Spleen (tissue), 7 donors: ENCODE results near the gene LSAMP.

Experiments used
- CTCF ChIP-seq, 11 experiments: fragments of 200-600 bp in 7 of 11; fragments of 450-650 bp in 4 of 11; sonication (generic) in 4 of 11; IDR thresholded peaks in 8 of 11; conservative IDR thresholded peaks in 3 of 11; 1 replicate in 7 of 11; 2 replicates in 4 of 11; pipeline versions ENCODE4 v1.4.0 to v1.8.0; 2016 to 2021; ENCODE audit warnings: antibody characterized with exemption in 11 of 11, inconsistent platforms in 4 of 11, mild to moderate bottlenecking in 1 of 11
- POLR2AphosphoS5 ChIP-seq, 3 donors: sonication (generic); formaldehyde crosslinking; IDR thresholded peaks; one replicate each; pipeline ENCODE4 v1.5.1; 2017; ENCODE audit warnings: antibody characterized with exemption in 3 of 3
- donor health status: DM: no; HTN: no; CAD: no; lungs with moderate emphysema.
- donor health status: DM: no; HTN: no; CAD: no.
- donor health status: DM: no; HTN: no; CAD: no.

GRCh38 chr3:116165135-116165534 is 280.2 kb downstream of the LSAMP start:
- no peak for TF ChIP-seq CTCF (IDR thresholded peaks at IDR 0.05 in 8 of 11, conservative IDR thresholded peaks at IDR 0.05 in 3 of 11)
- TF ChIP-seq POLR2AphosphoS5 (IDR thresholded peaks at IDR 0.05), result no peak
